Astrocyte (in vitro differentiated cells and primary cell): ENCODE results near the gene APBA2. TPM values are rescaled to one million over a fixed set of nuclear protein-coding genes. Genes with fewer than 3 reads are reported as not detected.

Experiments used
- DNase-seq: peaks from one replicate; pipeline ENCODE4 v3.0.0-alpha.2; 2010; ENCODE audit warnings: low read depth
- FAIRE-seq: peaks from 2 replicates; lab custom pipeline; 2011; peaks lifted over from hg19 to GRCh38; lab: Jason Lieb, UNC
- H2AFZ ChIP-seq: 2 replicates; pipeline ENCODE4 v1.6.0; 2012; ENCODE audit warnings: low read depth, low read length, inconsistent platforms
- H3K27ac ChIP-seq: 2 replicates; pipeline ENCODE4 v1.5.1; 2011; ENCODE audit warnings: low read depth, low read length, inconsistent platforms
- H3K27me3 ChIP-seq: 2 replicates; pipeline ENCODE4 v1.6.0; 2011; ENCODE audit warnings: low read length, inconsistent platforms; ENCODE audit not compliant: insufficient read depth
- H3K36me3 ChIP-seq: 2 replicates; pipeline ENCODE4 v1.5.1; 2011; ENCODE audit warnings: low read length, inconsistent platforms; ENCODE audit not compliant: insufficient read depth
- H3K4me1 ChIP-seq: 2 replicates; pipeline ENCODE4 v1.5.1; 2011; ENCODE audit warnings: low read length, inconsistent platforms; ENCODE audit not compliant: insufficient read depth
- H3K4me2 ChIP-seq: 2 replicates; pipeline ENCODE4 v1.6.0; 2012; ENCODE audit warnings: low read length, inconsistent platforms
- H3K4me3 ChIP-seq: 2 replicates; pipeline ENCODE4 v1.5.1; 2011; ENCODE audit warnings: low read depth, mild to moderate bottlenecking, low read length, inconsistent platforms; ENCODE audit not compliant: insufficient read depth
- H3K79me2 ChIP-seq: 2 replicates; pipeline ENCODE4 v1.6.0; 2012; ENCODE audit warnings: mild to moderate bottlenecking, low read length, inconsistent platforms; ENCODE audit not compliant: insufficient read depth
- H3K9ac ChIP-seq: 2 replicates; pipeline ENCODE4 v1.6.0; 2012; ENCODE audit warnings: mild to moderate bottlenecking, low read length, inconsistent platforms
- H3K9me3 ChIP-seq: 2 replicates; pipeline ENCODE4 v1.5.1; 2012; ENCODE audit warnings: low read depth, mild to moderate bottlenecking, low read length, inconsistent platforms; ENCODE audit not compliant: insufficient read depth
- H4K20me1 ChIP-seq: 2 replicates; pipeline ENCODE4 v1.6.0; 2012; ENCODE audit warnings: low read length, inconsistent platforms; ENCODE audit not compliant: insufficient read depth
- H3K27ac Mint-ChIP-seq: one replicate; pipeline ENCODE4 v1.8.0; 2021; ENCODE audit warnings: mild to moderate bottlenecking, mixed read lengths; ENCODE audit not compliant: unreplicated experiment
- H3K27me3 Mint-ChIP-seq: one replicate; pipeline ENCODE4 v1.8.0; 2021; ENCODE audit warnings: low read depth, mixed read lengths; ENCODE audit not compliant: unreplicated experiment
- H3K36me3 Mint-ChIP-seq: one replicate; pipeline ENCODE4 v1.8.0; 2021; ENCODE audit warnings: low read depth, mixed read lengths; ENCODE audit not compliant: unreplicated experiment
- H3K4me1 Mint-ChIP-seq: one replicate; pipeline ENCODE4 v1.8.0; 2021; ENCODE audit warnings: low read depth, mixed read lengths; ENCODE audit not compliant: unreplicated experiment
- H3K4me3 Mint-ChIP-seq: one replicate; pipeline ENCODE4 v1.8.0; 2021; ENCODE audit warnings: mild to moderate bottlenecking, moderate library complexity, mixed read lengths; ENCODE audit not compliant: unreplicated experiment
- H3K9me3 Mint-ChIP-seq: one replicate; pipeline ENCODE4 v1.8.0; 2021; ENCODE audit warnings: mild to moderate bottlenecking, mixed read lengths; ENCODE audit not compliant: unreplicated experiment
- EZH2 ChIP-seq: IDR thresholded peaks from 2 replicates; pipeline ENCODE4 v1.6.1; 2012; ENCODE audit warnings: mild to moderate bottlenecking, low read length, inconsistent platforms; ENCODE audit not compliant: insufficient read depth
- total RNA-seq: library from RNA; stranded (reverse); gene quantifications from 2 replicates; pipeline ENCODE4 v1.2.1, GENCODE V29; 2021
- TF ChIP-seq, protein P1 (sequence below): IDR thresholded peaks from 2 replicates; pipeline ENCODE4 v1.5.1; 2011; ENCODE audit warnings: low read depth, mild to moderate bottlenecking, inconsistent platforms, low read length, moderate library complexity; ENCODE audit not compliant: insufficient read depth

Gene APBA2
- total RNA-seq, 1 donor from 2014 or later: 15.2 TPM

DNA sequence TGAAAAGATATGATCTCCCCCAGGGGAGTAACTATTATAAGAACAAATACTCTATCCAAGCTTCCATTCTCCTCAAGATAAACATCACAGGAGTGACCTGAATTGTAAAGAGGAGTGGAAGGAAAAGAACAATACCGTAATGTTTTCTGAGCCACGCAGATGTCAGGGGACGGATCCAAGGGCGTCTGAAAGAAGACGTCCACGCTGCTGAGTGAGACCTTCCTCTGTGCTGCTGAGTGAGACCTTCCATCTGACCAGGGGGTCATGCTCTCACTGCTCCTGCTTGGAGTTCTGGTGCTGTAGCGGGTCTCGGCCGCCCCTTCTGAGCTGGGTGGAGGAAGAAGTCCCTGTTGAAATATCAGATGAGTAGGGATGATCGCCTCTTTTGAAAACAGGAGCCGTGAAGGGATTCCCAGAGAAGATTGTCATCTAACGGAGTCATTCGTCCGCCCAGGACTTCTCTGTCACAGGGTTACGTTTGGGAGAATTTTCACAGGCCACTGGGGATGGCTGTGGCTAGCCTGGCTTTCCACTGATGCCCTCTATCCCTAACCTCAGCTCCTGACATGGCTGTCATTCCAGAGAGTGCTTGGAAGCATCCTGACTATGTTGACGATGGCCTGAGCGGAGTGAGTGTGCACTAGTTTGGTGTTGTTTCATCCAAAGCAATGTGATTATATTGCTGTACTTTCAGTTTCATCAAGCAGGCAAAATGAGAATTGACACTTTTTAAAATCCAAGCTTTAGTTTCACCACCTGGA lies 184.9 kb downstream of the APBA2 start:
- peak overlapping the region; percentile 34 for H2AFZ ChIP-seq
- no peak for TF ChIP-seq EZH2
- H3K9me3 ChIP-seq: no peaks in the 10 kb centered on the region
- Mint-ChIP-seq H3K9me3 (peaks cover 8% of the 10 kb centered on the region), H3K4me3 (no peak overlapping the region), H3K27me3 (no peaks in the 10 kb centered on the region), H3K36me3 (peaks cover 5% of the 10 kb centered on the region), H3K4me1 (peaks cover 10% of the 10 kb centered on the region), H3K27ac (no peak overlapping the region)
- H3K4me1 ChIP-seq: no peaks in the 10 kb centered on the region
- DNase-seq: no peak
- H3K27ac ChIP-seq: no peak overlapping the region
- no peaks in the 10 kb centered on the region for H3K36me3 ChIP-seq
- H4K20me1 ChIP-seq: peaks cover 3% of the 10 kb centered on the region
- H3K9ac ChIP-seq: no peak overlapping the region
- H3K27me3 ChIP-seq: no peaks in the 10 kb centered on the region
- no peak overlapping the region for H3K4me3 ChIP-seq
- FAIRE-seq: no peak
- peak overlapping the region; percentile 55 for H3K4me2 ChIP-seq
- H3K79me2 ChIP-seq: no peaks in the 10 kb centered on the region

DNA sequence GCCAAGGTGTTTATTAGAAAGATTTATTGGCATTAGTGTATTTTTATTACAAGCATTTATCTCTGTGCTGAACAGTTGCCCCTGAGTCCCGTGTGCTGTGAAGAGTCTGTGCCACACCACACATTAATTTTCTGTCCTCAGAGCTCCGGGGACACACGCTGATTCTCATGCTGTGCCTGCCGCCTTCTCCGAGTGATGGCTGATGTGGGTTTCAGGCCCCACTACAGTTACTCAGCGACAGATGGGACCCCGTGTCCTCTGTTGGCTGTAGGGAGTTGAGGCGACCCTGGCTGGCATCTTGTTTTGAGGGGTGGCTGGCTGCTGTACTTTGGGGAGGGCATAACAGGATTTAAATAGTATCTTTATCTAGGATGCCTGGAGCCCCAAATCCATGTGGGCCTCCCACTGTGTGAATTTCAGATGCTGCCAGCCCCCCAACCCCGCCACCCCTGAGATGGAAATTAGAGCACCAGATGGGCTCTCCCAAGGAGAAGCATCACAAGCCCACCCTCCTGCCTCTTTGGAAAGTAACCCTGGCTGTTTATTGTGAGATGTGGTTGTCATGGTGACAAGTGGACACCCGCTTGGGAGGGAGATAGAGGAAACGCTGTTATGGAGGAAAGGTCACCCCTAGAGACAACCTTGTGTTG lies 185.6 kb downstream of the APBA2 start:
- H3K27me3 ChIP-seq: no peaks in the 10 kb centered on the region
- no peak overlapping the region for H3K4me3 ChIP-seq
- peaks cover 8% of the 10 kb centered on the region for H3K4me1 Mint-ChIP-seq
- peaks cover 3% of the 10 kb centered on the region for H4K20me1 ChIP-seq
- no peak for TF ChIP-seq EZH2
- TF ChIP-seq, protein P1, sequence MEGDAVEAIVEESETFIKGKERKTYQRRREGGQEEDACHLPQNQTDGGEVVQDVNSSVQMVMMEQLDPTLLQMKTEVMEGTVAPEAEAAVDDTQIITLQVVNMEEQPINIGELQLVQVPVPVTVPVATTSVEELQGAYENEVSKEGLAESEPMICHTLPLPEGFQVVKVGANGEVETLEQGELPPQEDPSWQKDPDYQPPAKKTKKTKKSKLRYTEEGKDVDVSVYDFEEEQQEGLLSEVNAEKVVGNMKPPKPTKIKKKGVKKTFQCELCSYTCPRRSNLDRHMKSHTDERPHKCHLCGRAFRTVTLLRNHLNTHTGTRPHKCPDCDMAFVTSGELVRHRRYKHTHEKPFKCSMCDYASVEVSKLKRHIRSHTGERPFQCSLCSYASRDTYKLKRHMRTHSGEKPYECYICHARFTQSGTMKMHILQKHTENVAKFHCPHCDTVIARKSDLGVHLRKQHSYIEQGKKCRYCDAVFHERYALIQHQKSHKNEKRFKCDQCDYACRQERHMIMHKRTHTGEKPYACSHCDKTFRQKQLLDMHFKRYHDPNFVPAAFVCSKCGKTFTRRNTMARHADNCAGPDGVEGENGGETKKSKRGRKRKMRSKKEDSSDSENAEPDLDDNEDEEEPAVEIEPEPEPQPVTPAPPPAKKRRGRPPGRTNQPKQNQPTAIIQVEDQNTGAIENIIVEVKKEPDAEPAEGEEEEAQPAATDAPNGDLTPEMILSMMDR: no peak
- no peak overlapping the region for H3K9ac ChIP-seq
- no peaks in the 10 kb centered on the region for H3K9me3 ChIP-seq
- H3K36me3 ChIP-seq: no peaks in the 10 kb centered on the region
- peaks cover 3% of the 10 kb centered on the region for H3K36me3 Mint-ChIP-seq
- H3K27ac Mint-ChIP-seq: no peak overlapping the region
- no peak overlapping the region for H2AFZ ChIP-seq
- no peaks in the 10 kb centered on the region for H3K27me3 Mint-ChIP-seq
- H3K4me2 ChIP-seq: peak overlapping the region; percentile 55
- H3K4me3 Mint-ChIP-seq: no peak overlapping the region
- H3K9me3 Mint-ChIP-seq: peaks cover 6% of the 10 kb centered on the region
- H3K4me1 ChIP-seq: no peaks in the 10 kb centered on the region
- no peak for DNase-seq
- no peak overlapping the region for H3K27ac ChIP-seq
- no peak for FAIRE-seq
- H3K79me2 ChIP-seq: no peaks in the 10 kb centered on the region

- Histone ChIP-seq H3K36me3 (no peaks in the 10 kb centered on the region), H3K9me3 (no peaks in the 10 kb centered on the region), H3K9ac (no peak overlapping the region), H3K4me3 (no peak overlapping the region), H3K79me2 (no peaks in the 10 kb centered on the region), H2AFZ (no peak overlapping the region), H3K27ac (no peak overlapping the region), H4K20me1 (peaks cover 3% of the 10 kb centered on the region), H3K27me3 (no peaks in the 10 kb centered on the region), H3K4me2 (no peak overlapping the region), H3K4me1 (no peaks in the 10 kb centered on the region)
- H3K27me3 Mint-ChIP-seq: no peaks in the 10 kb centered on the region
- H3K4me3 Mint-ChIP-seq: no peak overlapping the region
- DNase-seq (no peak), FAIRE-seq (no peak)
- peaks cover 7% of the 10 kb centered on the region for H3K4me1 Mint-ChIP-seq
- no peak overlapping the region for H3K27ac Mint-ChIP-seq
- no peak for TF ChIP-seq EZH2
- TF ChIP-seq, protein P1: no peak
- peaks cover 5% of the 10 kb centered on the region for H3K9me3 Mint-ChIP-seq
- peaks cover 2% of the 10 kb centered on the region for H3K36me3 Mint-ChIP-seq
Measured at GRCh38 chr15:29071882-29072273, 186.1 kb downstream of the APBA2 start.
